SIG-M5 (cell line): Measurements from ENCODE around the gene CAGE1.

Experiments
- DNase-seq: peaks from one replicate; lab custom pipeline; 2025; lab: John Stamatoyannopoulos, UW

The CAGE1 gene

GRCh38 chr6:7389451-7390225 lies at the start of gene CAGE1, which contains the start of gene RIOK1:
Gene CAGE1, minus strand, starts transcription at chr6:7389742. Its CDS starts 2,569 bp downstream, at chr6:7387173.
Gene RIOK1, plus strand, starts transcription at chr6:7389808. Its CDS starts 195 bp downstream, at chr6:7390003.
- peak; percentile 68 for DNase-seq

DNA sequence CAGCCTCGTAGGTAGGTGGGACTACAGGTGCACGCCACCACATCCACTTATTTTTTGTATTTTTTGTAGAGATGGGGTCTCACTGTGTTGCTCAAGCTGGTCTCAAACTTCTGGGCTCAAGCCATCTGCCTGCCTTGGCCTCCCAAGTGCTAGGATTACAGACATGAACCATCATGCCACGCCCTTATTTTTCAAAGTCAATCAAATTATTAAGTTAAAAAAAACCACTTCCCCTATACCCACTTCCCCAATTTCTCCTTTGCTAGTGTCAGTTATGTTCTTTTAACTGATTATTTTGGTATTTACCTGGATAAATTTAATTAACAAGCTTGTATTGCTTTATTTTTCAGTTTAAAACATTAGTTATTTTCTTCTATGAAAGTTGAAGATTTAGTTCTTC lies 49.7 kb upstream of the CAGE1 start:
- DNase-seq, result no peak

DNA sequence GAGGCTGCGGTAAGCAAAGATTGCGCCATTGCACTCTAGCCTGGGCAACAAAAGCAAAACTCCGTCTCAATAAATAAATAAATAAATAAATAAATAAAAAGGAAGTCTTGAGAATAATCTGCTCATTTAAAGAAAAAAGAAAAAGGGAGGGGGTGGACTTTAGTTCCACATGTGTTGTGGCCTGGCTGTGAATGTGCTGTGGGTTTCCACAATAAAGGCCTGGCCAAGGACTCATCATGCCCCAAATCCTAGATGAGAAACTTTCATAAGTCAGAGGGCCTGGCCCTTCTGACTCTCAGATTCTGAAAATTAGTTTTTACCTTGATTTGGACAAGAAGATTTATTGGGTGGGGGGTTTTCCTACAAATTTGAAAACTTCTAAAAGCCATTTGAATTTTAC lies 48.5 kb upstream of the CAGE1 start:
- DNase-seq, result no peak

GRCh38 chr6:7434672-7435071 lies 45.1 kb upstream of the CAGE1 start:
- no peak for DNase-seq

- no peak for DNase-seq
These were observed 43.6 kb upstream of the CAGE1 start for GRCh38 chr6:7433121-7433617.

GRCh38 chr6:7432391-7433120 lies 43.0 kb upstream of the CAGE1 start:
- no peak for DNase-seq

GRCh38 chr6:7431674-7432390 lies 42.3 kb upstream of the CAGE1 start:
- no peak for DNase-seq

DNA sequence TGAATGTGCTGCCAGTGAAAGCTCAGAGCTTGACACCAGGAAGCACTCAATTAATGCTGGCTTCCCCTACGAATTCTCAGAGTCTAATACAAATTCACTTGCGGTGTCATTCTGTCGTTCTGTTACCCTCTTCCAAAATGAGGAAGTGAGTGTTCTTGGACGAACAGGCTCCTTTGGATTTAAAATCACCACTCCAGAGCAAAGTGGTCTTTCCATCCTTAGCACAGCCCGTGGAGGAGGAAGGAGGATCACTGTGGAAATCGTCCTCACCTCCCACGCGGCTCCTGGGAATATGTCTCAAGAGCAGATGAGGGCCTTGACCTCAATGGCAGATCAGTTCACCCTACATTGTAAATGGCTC lies 41.8 kb upstream of the CAGE1 start:
- DNase-seq, result no peak

DNA sequence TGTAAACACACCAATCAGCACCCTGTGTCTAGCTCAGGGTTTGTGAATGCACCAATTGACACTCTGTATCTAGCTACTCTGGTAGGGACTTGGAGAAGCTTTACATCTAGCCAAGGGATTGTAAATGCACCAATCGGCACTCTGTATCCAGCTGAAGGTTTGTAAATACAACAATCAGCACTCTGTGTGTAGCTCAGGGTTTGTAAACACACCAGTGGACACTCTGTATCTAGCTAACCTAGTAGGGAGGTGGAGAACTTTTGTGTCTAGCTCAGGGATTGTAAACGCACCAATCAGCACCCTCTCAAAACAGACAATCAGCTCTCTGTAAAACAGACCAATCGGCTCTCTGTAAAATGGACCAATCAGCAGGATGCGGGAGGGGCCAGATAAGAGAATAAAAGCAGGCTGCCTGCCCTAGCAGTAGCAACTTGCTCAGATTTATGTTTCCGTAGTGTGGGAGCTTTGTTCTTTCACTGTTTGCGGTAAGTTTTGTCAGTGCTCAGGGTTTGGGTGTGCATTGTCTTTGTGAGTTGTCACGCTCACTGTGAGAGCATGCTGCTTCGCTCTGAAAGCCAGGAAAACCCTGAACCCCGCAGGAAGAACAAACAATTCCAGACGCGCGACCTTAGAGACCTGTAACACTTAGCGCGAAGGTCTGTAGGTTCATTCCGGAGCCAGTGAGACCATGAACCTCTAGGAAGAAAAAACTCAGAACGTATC lies 37.1 kb upstream of the CAGE1 start:
- DNase-seq, result no peak

GRCh38 chr6:7425808-7426190 lies 36.3 kb upstream of the CAGE1 start:
- DNase-seq, result no peak

GRCh38 chr6:7424967-7425807 lies 35.6 kb upstream of the CAGE1 start:
- no peak for DNase-seq

DNA sequence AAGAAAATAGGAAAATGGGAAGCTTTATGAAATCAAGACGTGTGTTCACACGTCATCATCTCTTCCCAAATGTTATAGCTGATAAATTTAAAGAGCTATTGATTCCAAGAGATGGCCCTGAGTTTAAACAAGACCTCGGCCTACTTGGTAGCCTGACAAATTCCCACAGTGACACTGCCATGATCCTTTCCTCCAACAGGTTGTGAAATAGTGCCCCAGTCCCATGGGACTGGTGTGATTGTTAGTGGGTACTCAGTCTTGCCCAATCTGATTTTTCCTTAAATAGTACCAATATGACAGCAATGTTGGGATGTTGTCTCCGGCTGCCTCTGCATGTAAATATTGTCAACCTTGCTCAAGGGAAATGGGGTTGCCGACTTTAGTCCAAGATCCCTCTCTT lies 34.5 kb upstream of the CAGE1 start:
- no peak for DNase-seq

GRCh38 chr6:7421066-7421465 lies 31.5 kb upstream of the CAGE1 start:
- no peak for DNase-seq

- DNase-seq, result no peak
These were observed 29.5 kb upstream of the CAGE1 start for GRCh38 chr6:7419065-7419464.

DNA sequence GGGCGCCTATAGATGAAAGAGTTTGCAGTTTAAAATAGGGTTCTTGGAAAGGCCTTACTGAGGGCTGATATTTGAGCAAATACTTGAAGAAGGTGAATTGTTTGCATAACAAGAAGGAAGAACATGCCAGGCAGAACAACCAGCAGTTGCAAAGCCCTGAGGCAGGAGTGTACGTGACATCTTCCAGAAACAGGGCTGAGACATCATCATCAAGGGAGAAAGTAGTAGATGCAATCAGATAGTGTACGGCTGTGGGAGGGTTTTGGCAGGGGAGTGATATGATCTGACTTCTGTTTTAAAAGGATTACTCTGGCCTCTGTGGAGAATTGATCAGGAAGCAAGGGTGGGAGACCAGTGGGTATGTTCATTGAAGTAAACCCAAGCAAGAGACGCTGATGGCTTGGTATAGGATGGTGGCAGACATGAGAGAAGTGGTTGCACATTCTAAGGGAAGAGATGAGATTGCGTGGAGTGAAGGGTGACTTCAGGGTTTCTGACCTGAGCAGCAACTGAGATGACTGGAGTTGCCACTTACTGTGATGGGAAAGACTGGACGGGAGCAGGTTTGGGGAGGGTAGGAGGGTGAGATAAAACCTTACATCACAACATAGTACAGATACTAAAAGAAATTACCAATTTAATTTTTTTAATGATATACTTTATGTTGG lies 28.8 kb upstream of the CAGE1 start:
- DNase-seq, result no peak

- no peak for DNase-seq
These were observed 28.1 kb upstream of the CAGE1 start for GRCh38 chr6:7417684-7418083.

- no peak for DNase-seq
These were observed 25.3 kb upstream of the CAGE1 start for GRCh38 chr6:7414811-7415210.

- DNase-seq, result no peak
These were observed 23.7 kb upstream of the CAGE1 start for GRCh38 chr6:7413151-7413823.

DNA sequence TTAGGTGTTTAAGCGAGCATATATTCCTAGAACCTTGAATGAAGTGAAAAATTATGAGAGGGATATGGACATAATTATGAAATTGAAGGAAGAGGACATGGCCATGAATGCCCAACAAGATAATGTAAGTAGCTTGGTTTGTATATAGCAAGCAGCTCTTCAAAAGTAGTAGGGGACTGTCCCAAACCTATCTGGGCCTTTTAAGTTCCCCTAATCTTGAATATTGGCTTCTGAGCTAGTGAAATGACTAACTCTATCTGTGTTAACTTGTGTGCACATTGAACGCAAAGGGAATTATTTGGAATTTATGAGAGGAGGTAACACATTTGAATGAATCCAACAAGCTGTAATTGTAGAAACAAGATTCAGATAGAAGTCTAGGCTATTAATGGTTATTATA lies 21.8 kb upstream of the CAGE1 start:
- DNase-seq, result no peak

DNA sequence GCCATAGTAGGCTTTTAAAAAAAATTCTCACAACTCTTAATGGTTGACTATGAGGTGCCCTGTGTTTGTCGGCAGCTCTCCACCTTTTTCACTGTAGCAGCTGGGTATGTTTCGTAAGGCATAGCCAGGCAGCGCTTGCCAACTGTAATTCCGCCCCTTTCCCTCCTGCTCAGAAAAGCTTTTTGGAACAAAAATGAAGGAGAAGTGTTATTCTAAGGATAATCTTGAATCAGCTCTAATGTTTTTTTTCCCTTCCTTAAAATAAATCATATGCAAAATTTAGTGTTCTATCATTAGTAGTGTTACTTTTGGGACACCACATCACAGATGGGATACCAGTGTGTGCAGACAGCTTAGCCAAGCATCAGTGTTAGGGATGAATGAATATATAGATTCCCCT lies 21.3 kb upstream of the CAGE1 start:
- DNase-seq, result no peak
